B cell (primary cell): ENCODE measurements around the gene CENPB.

Source experiments
- EZH2 ChIP-seq: IDR thresholded peaks from 2 replicates; pipeline ENCODE4 v1.6.1; 2012; ENCODE audit warnings: borderline replicate concordance, low read depth, mild to moderate bottlenecking, moderate library complexity, low read length; ENCODE audit not compliant: insufficient read depth, poor library complexity, severe bottlenecking
- TF ChIP-seq, protein P1 (sequence below): fragments of 200-600 bp; IDR thresholded peaks from one replicate; pipeline ENCODE4 v1.8.0; 2022; ENCODE audit warnings: antibody characterized with exemption, mild to moderate bottlenecking

DNA sequence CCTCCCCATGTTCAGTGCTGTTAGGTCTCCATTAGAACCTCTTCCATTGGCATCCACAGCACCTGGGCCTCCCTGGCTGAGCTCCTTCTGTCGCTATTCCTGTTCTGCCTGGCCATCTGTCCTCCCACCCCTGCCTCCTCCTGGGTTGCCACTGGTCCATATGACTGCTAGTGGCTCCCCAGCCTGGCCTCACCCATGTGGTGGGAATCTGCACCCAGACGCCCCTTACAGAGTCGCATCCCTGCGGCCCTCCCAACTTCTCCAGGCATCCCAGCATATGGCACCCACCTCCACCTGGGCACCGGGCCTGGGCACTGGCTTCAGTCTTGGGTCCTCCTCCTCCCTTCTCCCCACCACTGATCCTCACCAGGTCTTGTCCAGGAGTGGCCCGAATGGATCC lies 17.3 kb upstream of the CENPB start:
- TF ChIP-seq, protein P1, sequence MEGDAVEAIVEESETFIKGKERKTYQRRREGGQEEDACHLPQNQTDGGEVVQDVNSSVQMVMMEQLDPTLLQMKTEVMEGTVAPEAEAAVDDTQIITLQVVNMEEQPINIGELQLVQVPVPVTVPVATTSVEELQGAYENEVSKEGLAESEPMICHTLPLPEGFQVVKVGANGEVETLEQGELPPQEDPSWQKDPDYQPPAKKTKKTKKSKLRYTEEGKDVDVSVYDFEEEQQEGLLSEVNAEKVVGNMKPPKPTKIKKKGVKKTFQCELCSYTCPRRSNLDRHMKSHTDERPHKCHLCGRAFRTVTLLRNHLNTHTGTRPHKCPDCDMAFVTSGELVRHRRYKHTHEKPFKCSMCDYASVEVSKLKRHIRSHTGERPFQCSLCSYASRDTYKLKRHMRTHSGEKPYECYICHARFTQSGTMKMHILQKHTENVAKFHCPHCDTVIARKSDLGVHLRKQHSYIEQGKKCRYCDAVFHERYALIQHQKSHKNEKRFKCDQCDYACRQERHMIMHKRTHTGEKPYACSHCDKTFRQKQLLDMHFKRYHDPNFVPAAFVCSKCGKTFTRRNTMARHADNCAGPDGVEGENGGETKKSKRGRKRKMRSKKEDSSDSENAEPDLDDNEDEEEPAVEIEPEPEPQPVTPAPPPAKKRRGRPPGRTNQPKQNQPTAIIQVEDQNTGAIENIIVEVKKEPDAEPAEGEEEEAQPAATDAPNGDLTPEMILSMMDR, result no peak
- no peak for TF ChIP-seq EZH2
